ENCODE results near the gene SRGAP3. TPM values are rescaled to one million over a fixed set of nuclear protein-coding genes. Genes with fewer than 3 reads are reported as not detected.

Gene SRGAP3
- polyA plus RNA-seq, 3 donors, result 0.27 to 1.3 (median 0.87) TPM

DNA sequence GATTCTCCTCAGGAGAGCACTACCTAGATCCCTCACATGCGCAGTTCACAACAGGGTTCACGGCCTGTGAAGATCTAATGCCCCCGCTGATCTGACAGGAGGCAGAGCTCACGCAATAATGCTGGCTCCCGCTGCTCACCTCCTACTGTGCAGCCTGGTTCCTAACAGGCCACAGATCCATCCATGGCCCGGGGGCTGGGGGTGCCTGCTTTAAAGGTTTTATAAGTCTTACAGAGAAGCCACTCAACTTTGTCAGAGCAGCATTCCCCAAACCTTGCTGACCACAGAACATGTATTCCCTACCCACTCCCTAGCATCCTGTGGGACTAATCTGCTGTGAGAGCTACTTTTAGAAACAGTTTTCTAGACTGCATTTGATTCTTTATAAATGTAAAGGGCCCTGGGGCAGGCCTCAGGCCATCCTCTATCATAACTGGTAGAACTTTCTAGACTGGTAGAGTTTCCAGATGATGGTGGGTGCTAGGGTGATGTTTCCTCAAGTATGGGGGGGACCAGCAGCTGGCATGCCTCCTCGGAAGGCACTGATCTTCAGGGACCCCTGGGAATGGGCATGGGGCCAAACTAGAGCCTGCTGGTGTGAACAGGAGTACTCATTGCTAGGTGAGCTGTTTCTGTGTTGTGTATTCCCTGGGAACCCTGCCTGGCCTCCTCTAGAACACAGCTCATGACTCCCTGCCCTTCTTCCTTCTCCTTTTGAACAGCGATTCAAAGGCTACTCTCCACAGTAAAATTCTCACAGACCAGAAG is 260.5 kb downstream of the SRGAP3 start:
- Histone ChIP-seq H3K4me1 (ENCODE audit: control insufficient read depth in 1 of 2, insufficient read depth in 2 of 2, low read length in 2 of 2) (peaks cover 5 to 6% of the 10 kb centered on the region in 2 donors), H3K9me3 (replicated peaks in 1 of 2; ENCODE audit: control insufficient read depth in 1 of 2, insufficient read depth in 1 of 2, low read length in 2 of 2) (no peaks in the 10 kb centered on the region), H2AFZ (ENCODE audit: insufficient read depth, low read depth, low read length, poor library complexity, severe bottlenecking) (no peak overlapping the region), H3K4me2 (replicated peaks; ENCODE audit: extremely low read depth, low read length, poor library complexity, severe bottlenecking) (no peak overlapping the region), H3K9ac (ENCODE audit: insufficient read depth, low read length, poor library complexity, severe bottlenecking) (no peak overlapping the region), H3K36me3 (replicated peaks in 1 of 2; ENCODE audit: control insufficient read depth in 1 of 2, insufficient read depth in 2 of 2, low read length in 2 of 2) (no peaks in the 10 kb centered on the region), H3K79me2 (ENCODE audit: insufficient read depth, low read length) (no peaks in the 10 kb centered on the region), H4K20me1 (ENCODE audit: insufficient read depth, low read length) (no peaks in the 10 kb centered on the region), H3K27me3 (ENCODE audit: control insufficient read depth in 2 of 2, insufficient read depth in 2 of 2, low read length in 2 of 2) (no peaks in the 10 kb centered on the region), H3K27ac (ENCODE audit: low read depth in 1 of 2, low read length in 2 of 2) (no peak overlapping the region), H3K4me3 (replicated peaks in 1 of 3; ENCODE audit: low read depth in 2 of 3, low read length in 3 of 3) (no peak overlapping the region)
- H3K4me1 Mint-ChIP-seq, result peaks cover 5% of the 10 kb centered on the region
- no peak overlapping the region for H3K27ac Mint-ChIP-seq
- H3K27me3 Mint-ChIP-seq (ENCODE audit: low read depth in 3 of 3), result peaks cover 2 to 4% (median 2%) of the 10 kb centered on the region in 3 donors
- DNase-seq, result no peak
- 98% methylated on average over 7 of the region's 8 CpGs for WGBS (ENCODE audit: insufficient coverage)
- intact Hi-C loops (cut with micrococcal nuclease), result loop anchor here in 1 of 2 donors (1.0 kb wide), 1 partner anchor 313 kb away; no protein-coding TSS in a partner anchor
- no peak overlapping the region for H3K4me3 Mint-ChIP-seq
- H3K9me3 Mint-ChIP-seq, result peaks cover 0 to 2% (median 0%) of the 10 kb centered on the region in 7 donors
- TF ChIP-seq, protein P1, sequence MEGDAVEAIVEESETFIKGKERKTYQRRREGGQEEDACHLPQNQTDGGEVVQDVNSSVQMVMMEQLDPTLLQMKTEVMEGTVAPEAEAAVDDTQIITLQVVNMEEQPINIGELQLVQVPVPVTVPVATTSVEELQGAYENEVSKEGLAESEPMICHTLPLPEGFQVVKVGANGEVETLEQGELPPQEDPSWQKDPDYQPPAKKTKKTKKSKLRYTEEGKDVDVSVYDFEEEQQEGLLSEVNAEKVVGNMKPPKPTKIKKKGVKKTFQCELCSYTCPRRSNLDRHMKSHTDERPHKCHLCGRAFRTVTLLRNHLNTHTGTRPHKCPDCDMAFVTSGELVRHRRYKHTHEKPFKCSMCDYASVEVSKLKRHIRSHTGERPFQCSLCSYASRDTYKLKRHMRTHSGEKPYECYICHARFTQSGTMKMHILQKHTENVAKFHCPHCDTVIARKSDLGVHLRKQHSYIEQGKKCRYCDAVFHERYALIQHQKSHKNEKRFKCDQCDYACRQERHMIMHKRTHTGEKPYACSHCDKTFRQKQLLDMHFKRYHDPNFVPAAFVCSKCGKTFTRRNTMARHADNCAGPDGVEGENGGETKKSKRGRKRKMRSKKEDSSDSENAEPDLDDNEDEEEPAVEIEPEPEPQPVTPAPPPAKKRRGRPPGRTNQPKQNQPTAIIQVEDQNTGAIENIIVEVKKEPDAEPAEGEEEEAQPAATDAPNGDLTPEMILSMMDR (IDR thresholded peaks at IDR 0.05), result no peak
- H3K36me3 Mint-ChIP-seq, result no peaks in the 10 kb centered on the region

DNA sequence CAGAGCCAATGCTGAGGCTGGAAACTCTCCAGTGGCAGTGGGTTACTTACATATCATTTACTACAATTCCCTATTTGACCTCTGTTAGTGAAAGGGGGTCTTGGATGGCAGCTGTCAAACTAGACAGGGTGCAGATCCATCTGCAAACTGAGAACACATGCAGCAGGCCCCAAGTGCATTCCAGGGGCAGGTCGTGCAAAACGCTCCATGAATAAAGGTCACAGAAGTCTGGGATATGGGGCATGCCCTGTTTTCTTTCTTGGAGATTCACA is 261.1 kb downstream of the SRGAP3 start:
- TF ChIP-seq, protein P1 (IDR thresholded peaks at IDR 0.05), result no peak
- H3K4me1 ChIP-seq (ENCODE audit: control insufficient read depth in 1 of 2, insufficient read depth in 2 of 2, low read length in 2 of 2), result peaks cover 5 to 6% of the 10 kb centered on the region in 2 donors
- Mint-ChIP-seq H3K27me3 (ENCODE audit: low read depth in 3 of 3) (peaks cover 2 to 6% (median 2%) of the 10 kb centered on the region in 3 donors), H3K27ac (no peak overlapping the region), H3K4me3 (no peak overlapping the region), H3K36me3 (no peaks in the 10 kb centered on the region), H3K4me1 (peaks cover 5% of the 10 kb centered on the region), H3K9me3 (peaks cover 0 to 2% (median 0%) of the 10 kb centered on the region in 7 donors)
- no peaks in the 10 kb centered on the region for H4K20me1 ChIP-seq (ENCODE audit: insufficient read depth, low read length)
- intact Hi-C loops (cut with micrococcal nuclease), result loop anchor here in 1 of 2 donors (1.0 kb wide), 1 partner anchor 314 kb away; no protein-coding TSS in a partner anchor
- H3K27ac ChIP-seq (ENCODE audit: low read depth in 1 of 2, low read length in 2 of 2), result no peak overlapping the region
- H3K36me3 ChIP-seq (replicated peaks in 1 of 2; ENCODE audit: control insufficient read depth in 1 of 2, insufficient read depth in 2 of 2, low read length in 2 of 2), result no peaks in the 10 kb centered on the region
- no peak overlapping the region for H2AFZ ChIP-seq (ENCODE audit: insufficient read depth, low read depth, low read length, poor library complexity, severe bottlenecking)
- DNase-seq, result no peak
- no peak overlapping the region for H3K4me2 ChIP-seq (replicated peaks; ENCODE audit: extremely low read depth, low read length, poor library complexity, severe bottlenecking)
- no peak overlapping the region for H3K9ac ChIP-seq (ENCODE audit: insufficient read depth, low read length, poor library complexity, severe bottlenecking)
- WGBS (ENCODE audit: insufficient coverage), result 95% methylated on average over 2 of the region's 2 CpGs
- H3K27me3 ChIP-seq (ENCODE audit: control insufficient read depth in 2 of 2, insufficient read depth in 2 of 2, low read length in 2 of 2), result no peaks in the 10 kb centered on the region
- H3K9me3 ChIP-seq (replicated peaks in 1 of 2; ENCODE audit: control insufficient read depth in 1 of 2, insufficient read depth in 1 of 2, low read length in 2 of 2), result no peaks in the 10 kb centered on the region
- H3K4me3 ChIP-seq (replicated peaks in 1 of 3; ENCODE audit: low read depth in 2 of 3, low read length in 3 of 3), result no peak overlapping the region
- no peaks in the 10 kb centered on the region for H3K79me2 ChIP-seq (ENCODE audit: insufficient read depth, low read length)

Measured in CD14-positive monocyte (primary cell).